SJSA1 (cell line): ENCODE results near the gene ADAM17. TPM values are rescaled to one million over a fixed set of nuclear protein-coding genes. Genes with fewer than 3 reads are reported as not detected.
"Not testable (repeated sequence)": the region's sequence is repeated elsewhere in the genome, so short reads cannot be mapped to it uniquely, and the experiment has no call there.

Experiments
- DNase-seq, 2 experiments: peaks; one replicate each; pipeline ENCODE4 v3.0.0-alpha.2; 2015 to 2020; ENCODE audit warnings: low spot score in 2 of 2, low read depth in 1 of 2
- H3K27ac ChIP-seq: fragments of 250-450 bp; sonication (Bioruptor Pico); 2 replicates; pipeline ENCODE4 v1.5.1; 2020; ENCODE audit warnings: mild to moderate bottlenecking, moderate library complexity
- H3K27me3 ChIP-seq: fragments of 250-450 bp; sonication (Bioruptor Pico); replicated peaks from 2 replicates; pipeline ENCODE4 v1.5.1; 2020; ENCODE audit warnings: mild to moderate bottlenecking, moderate library complexity
- H3K36me3 ChIP-seq: fragments of 250-450 bp; sonication (Bioruptor Pico); 2 replicates; pipeline ENCODE4 v1.5.1; 2020; ENCODE audit warnings: mild to moderate bottlenecking
- H3K4me1 ChIP-seq: fragments of 250-450 bp; sonication (Bioruptor Pico); replicated peaks from 2 replicates; pipeline ENCODE4 v1.6.1; 2021; ENCODE audit warnings: mild to moderate bottlenecking
- H3K4me3 ChIP-seq: fragments of 250-450 bp; sonication (Bioruptor Pico); 2 replicates; pipeline ENCODE4 v1.5.1; 2020; ENCODE audit warnings: mild to moderate bottlenecking
- H3K9me3 ChIP-seq: fragments of 250-450 bp; sonication (Bioruptor Pico); replicated peaks from 2 replicates; pipeline ENCODE4 v1.5.1; 2020; ENCODE audit warnings: mild to moderate bottlenecking
- total RNA-seq: library from RNA; depleted of rRNA; stranded (reverse); fragments of >200 nt; shearing (Covaris generic); gene quantifications from 2 replicates; pipeline ENCODE4 v1.2.3, GENCODE V29; 2014; rRNA removed

The ADAM17 gene
- 20.5 and 25.2 TPM in 2 replicates for total RNA-seq

GRCh38 chr2:9555297-9556120 lies at the start of gene ADAM17:
ADAM17 (minus strand) TSS chr2:9555830; CDS start chr2:9555605, 225 bp downstream.
- peak within 1 kb of the TSS; percentile 87 for H3K27ac ChIP-seq
- peak within 1 kb of the TSS; percentile 62 for H3K4me3 ChIP-seq
- H3K4me1 ChIP-seq: peaks cover 33% of the 10 kb centered on the region
- H3K27me3 ChIP-seq: no peaks in the 10 kb centered on the region
- H3K9me3 ChIP-seq: no peaks in the 10 kb centered on the region
- DNase-seq: peak; percentile 98
- H3K36me3 ChIP-seq: peaks cover 3% of the 10 kb centered on the region; the same call in 1 of the 2 replicates

GRCh38 chr2:9602412-9602811 lies 46.8 kb upstream of the ADAM17 start:
- DNase-seq: no peak

GRCh38 chr2:9601397-9601796 lies 45.8 kb upstream of the ADAM17 start:
- H3K4me1 ChIP-seq: peaks cover 9% of the 10 kb centered on the region
- H3K36me3 ChIP-seq: peaks cover 55% of the 10 kb centered on the region
- DNase-seq: no peak
- H3K27me3 ChIP-seq: no peaks in the 10 kb centered on the region
- peaks cover 14% of the 10 kb centered on the region for H3K9me3 ChIP-seq
- no peak overlapping the region for H3K27ac ChIP-seq
- no peak overlapping the region for H3K4me3 ChIP-seq

More at GRCh38 chr2:9602412-9602811, 46.8 kb upstream of the ADAM17 start:
- no peak overlapping the region for H3K4me3 ChIP-seq
- peaks cover 14% of the 10 kb centered on the region for H3K9me3 ChIP-seq
- no peak overlapping the region for H3K27ac ChIP-seq
- peaks cover 1% of the 10 kb centered on the region for H3K4me1 ChIP-seq
- H3K36me3 ChIP-seq: peaks cover 50% of the 10 kb centered on the region
- H3K27me3 ChIP-seq: no peaks in the 10 kb centered on the region

- H3K9me3 ChIP-seq: peaks cover 14% of the 10 kb centered on the region
- H3K27ac ChIP-seq: no peak overlapping the region
- H3K4me1 ChIP-seq: peaks cover 28% of the 10 kb centered on the region
- H3K27me3 ChIP-seq: no peaks in the 10 kb centered on the region
- no peak overlapping the region for H3K4me3 ChIP-seq
- DNase-seq: no peak
- H3K36me3 ChIP-seq: peaks cover 49% of the 10 kb centered on the region
These were observed 43.8 kb upstream of the ADAM17 start for GRCh38 chr2:9599430-9599829.

- H3K27ac ChIP-seq: peak overlapping the region; percentile 94; the same call in 1 of the 2 replicates
- H3K27me3 ChIP-seq: no peaks in the 10 kb centered on the region
- no peak overlapping the region for H3K4me3 ChIP-seq
- peaks cover 14% of the 10 kb centered on the region for H3K9me3 ChIP-seq
- peaks cover 45% of the 10 kb centered on the region for H3K4me1 ChIP-seq
- DNase-seq: no peak
- H3K36me3 ChIP-seq: peaks cover 57% of the 10 kb centered on the region
These were observed 41.1 kb upstream of the ADAM17 start for GRCh38 chr2:9596621-9597311.

- H3K4me3 ChIP-seq: no peak overlapping the region
- no peaks in the 10 kb centered on the region for H3K27me3 ChIP-seq
- H3K27ac ChIP-seq: peak overlapping the region; percentile 94
- H3K4me1 ChIP-seq: peaks cover 47% of the 10 kb centered on the region
- H3K9me3 ChIP-seq: peaks cover 14% of the 10 kb centered on the region
- peaks cover 58% of the 10 kb centered on the region for H3K36me3 ChIP-seq
- no peak for DNase-seq
These were observed 40.1 kb upstream of the ADAM17 start for GRCh38 chr2:9595746-9596145.

GRCh38 chr2:9595256-9595655 lies 39.6 kb upstream of the ADAM17 start:
- peak; percentile 71 to 80 for DNase-seq
- Histone ChIP-seq H3K4me1 (peaks cover 48% of the 10 kb centered on the region), H3K27ac (peak overlapping the region; percentile 94), H3K9me3 (peaks cover 13% of the 10 kb centered on the region), H3K36me3 (peaks cover 58% of the 10 kb centered on the region)
- not testable (repeated sequence) for H3K27me3 ChIP-seq, H3K4me3 ChIP-seq

GRCh38 chr2:9594366-9595054 lies 38.9 kb upstream of the ADAM17 start:
- H3K9me3 ChIP-seq: peaks cover 6% of the 10 kb centered on the region
- H3K27me3 ChIP-seq: no peaks in the 10 kb centered on the region
- no peak overlapping the region for H3K4me3 ChIP-seq
- H3K36me3 ChIP-seq: peaks cover 56% of the 10 kb centered on the region
- peak; percentile 76 to 90 for DNase-seq
- peak overlapping the region; percentile 94 for H3K27ac ChIP-seq
- peaks cover 48% of the 10 kb centered on the region for H3K4me1 ChIP-seq

GRCh38 chr2:9593925-9594324 lies 38.3 kb upstream of the ADAM17 start:
- H3K9me3 ChIP-seq: no peaks in the 10 kb centered on the region; the same call in 1 of the 2 replicates
- no peaks in the 10 kb centered on the region for H3K27me3 ChIP-seq
- DNase-seq: no peak
- H3K27ac ChIP-seq: peak overlapping the region; percentile 94
- peaks cover 48% of the 10 kb centered on the region for H3K4me1 ChIP-seq
- H3K4me3 ChIP-seq: no peak overlapping the region
- peaks cover 55% of the 10 kb centered on the region for H3K36me3 ChIP-seq

- no peak for DNase-seq
- no peak overlapping the region for H3K4me3 ChIP-seq
- H3K27me3 ChIP-seq: no peaks in the 10 kb centered on the region
- H3K36me3 ChIP-seq: peaks cover 57% of the 10 kb centered on the region
- H3K9me3 ChIP-seq: no peaks in the 10 kb centered on the region
- H3K4me1 ChIP-seq: peaks cover 48% of the 10 kb centered on the region
- no peak overlapping the region for H3K27ac ChIP-seq
These were observed 37.1 kb upstream of the ADAM17 start for GRCh38 chr2:9592699-9593098.

GRCh38 chr2:9590641-9591040 lies 35.0 kb upstream of the ADAM17 start:
- Histone ChIP-seq H3K9me3 (no peaks in the 10 kb centered on the region), H3K36me3 (peaks cover 72% of the 10 kb centered on the region), H3K27me3 (no peaks in the 10 kb centered on the region), H3K4me1 (peaks cover 31% of the 10 kb centered on the region), H3K27ac (no peak overlapping the region), H3K4me3 (no peak overlapping the region)
- no peak for DNase-seq

- Histone ChIP-seq H3K4me1 (0 out of 2 replicates have a peak, but pooled peaks cover 3% of the 10 kb centered on the region), H3K27ac (no peak overlapping the region), H3K4me3 (no peak overlapping the region), H3K9me3 (no peaks in the 10 kb centered on the region), H3K27me3 (no peaks in the 10 kb centered on the region), H3K36me3 (peaks cover 91% of the 10 kb centered on the region)
- no peak for DNase-seq
These were observed 30.8 kb upstream of the ADAM17 start for GRCh38 chr2:9586465-9586864.

- Histone ChIP-seq H3K9me3 (no peaks in the 10 kb centered on the region), H3K4me3 (no peak overlapping the region), H3K36me3 (peaks cover 84% of the 10 kb centered on the region), H3K27ac (no peak overlapping the region), H3K27me3 (no peaks in the 10 kb centered on the region), H3K4me1 (no peaks in the 10 kb centered on the region)
- DNase-seq: no peak
These were observed 29.9 kb upstream of the ADAM17 start for GRCh38 chr2:9585486-9585885.
